Germinal center (tissue), 1 donor: Measurements from ENCODE around the gene CARD14.
"Not testable (repeated sequence)": the region's sequence is repeated elsewhere in the genome, so short reads cannot be mapped to it uniquely, and the experiment has no call there.

Experiments
- DNase-seq: peaks from one replicate; pipeline ENCODE4 v3.0.0; 2012; ENCODE audit warnings: mixed read lengths, low spot score

CARD14 gene

DNA sequence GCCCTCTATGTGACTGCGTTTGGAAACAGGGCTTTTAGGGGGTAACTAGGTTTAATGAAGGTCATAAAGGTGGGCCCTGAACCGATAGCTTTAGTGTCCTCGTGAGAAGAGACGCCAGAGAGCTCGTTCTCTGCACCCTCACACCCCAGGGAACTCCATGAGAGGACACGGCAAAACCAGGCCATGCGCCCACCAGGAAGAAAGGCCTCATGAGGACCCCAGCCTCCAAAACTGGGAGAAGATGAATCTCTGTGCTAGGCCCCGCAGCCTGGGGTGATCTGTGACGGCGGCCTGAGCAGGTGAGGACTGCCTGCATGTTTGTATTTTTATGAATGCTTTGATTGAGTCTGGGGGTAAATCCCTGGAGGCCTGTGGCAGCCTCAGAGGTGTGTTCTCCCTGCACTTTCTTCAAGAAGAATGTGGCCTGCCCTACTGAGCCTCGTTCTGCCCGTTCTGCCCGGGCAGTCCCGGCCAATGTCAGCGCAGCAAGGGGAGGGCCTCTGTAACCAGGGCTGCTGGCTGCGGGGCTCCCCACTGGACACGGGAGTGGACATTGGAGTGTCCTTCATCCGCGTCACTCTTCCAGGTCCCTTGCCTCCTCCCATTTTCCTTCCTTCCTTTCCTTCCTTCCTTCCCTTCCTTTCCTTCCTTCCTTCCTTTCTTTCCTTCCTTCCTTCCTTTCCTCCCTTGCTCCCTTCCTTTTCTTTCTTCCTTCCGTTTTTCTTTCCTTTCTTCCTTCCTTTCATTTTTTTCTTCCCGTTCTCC is 84.0 kb downstream of the CARD14 start:
- DNase-seq = no peak

GRCh38 chr17:80254396-80255251 is 84.8 kb downstream of the CARD14 start:
- DNase-seq = no peak

DNA sequence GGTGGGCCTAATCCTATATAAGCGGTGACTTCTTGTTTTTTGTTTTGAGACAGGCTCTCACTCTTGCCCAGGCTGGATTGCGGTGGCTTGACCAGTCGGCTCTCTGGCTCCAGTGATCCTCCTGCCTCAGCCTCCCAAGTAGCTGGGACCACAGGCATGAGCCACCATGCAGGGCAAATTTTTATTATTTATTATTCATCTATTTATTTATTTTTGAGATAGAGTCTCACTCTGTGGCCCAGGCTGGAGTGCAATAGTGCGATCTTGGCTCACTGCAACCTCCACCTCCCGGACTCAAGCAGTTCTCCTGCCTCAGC is 86.2 kb downstream of the CARD14 start:
- no peak for DNase-seq

DNA sequence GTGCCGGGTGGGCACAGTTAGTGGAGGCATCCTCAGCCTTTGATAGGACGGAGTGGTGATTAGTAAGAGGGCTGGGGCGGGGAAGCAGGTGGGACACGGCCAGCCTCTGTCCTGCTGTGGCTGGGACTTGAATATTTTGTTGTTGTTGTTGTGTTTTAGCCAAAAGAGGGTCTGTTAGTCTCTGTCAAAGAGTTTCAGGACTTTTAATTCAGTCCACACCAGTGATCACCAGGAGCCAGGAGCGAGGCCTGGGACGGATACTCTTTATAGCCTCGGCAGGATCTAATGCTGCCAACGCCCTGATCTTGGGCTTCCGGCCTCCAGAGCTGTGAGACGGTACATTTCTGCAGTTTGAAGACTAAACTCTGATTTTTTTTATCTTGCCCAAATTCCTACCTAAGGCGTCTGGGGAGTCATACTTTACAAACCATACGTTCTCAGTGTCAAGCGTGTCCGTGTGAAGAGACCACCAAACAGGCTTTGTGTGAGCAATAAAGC is 87.9 kb downstream of the CARD14 start:
- no peak for DNase-seq

DNA sequence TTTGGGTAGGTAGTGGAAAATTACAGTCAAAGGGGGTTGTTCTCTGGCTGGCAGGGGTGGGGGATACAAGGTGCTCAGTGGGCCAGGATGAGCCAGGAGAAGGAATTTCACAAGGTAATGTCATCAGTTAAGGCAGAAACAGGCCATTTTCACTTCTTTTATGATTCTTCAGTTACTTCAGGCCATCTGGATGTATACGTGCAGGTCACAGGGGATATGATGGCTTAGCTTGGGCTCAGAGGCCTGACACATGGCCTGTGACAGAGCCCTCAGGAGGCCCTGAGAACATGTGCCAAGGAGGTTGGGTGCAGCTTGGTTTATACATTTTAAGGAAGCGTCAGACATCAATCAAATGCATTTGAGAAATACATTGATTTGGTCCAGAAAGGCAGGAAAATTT is 88.5 kb downstream of the CARD14 start:
- DNase-seq = not testable (repeated sequence)
